Activated CD8-positive, alpha-beta memory T cell treated with anti-CD3 and anti-CD28 coated beads for 24 hours (primary cell): ENCODE results near the gene NSD1.
"Not testable (repeated sequence)": the region's sequence is repeated elsewhere in the genome, so short reads cannot be mapped to it uniquely, and the experiment has no call there.

Experiments used
- DNase-seq: peaks from one replicate; pipeline ENCODE4 v3.0.0-alpha.2; 2020

The NSD1 gene

GRCh38 chr5:177234841-177235240 is 101.3 kb downstream of the NSD1 start:
- DNase-seq, result no peak

GRCh38 chr5:177241768-177242167 is 108.2 kb downstream of the NSD1 start:
- DNase-seq, result no peak

GRCh38 chr5:177242304-177242703 is 108.7 kb downstream of the NSD1 start:
- no peak for DNase-seq

- DNase-seq, result no peak
Measured at GRCh38 chr5:177249761-177250537, 116.4 kb downstream of the NSD1 start.

GRCh38 chr5:177253252-177253651 is 119.7 kb downstream of the NSD1 start:
- no peak for DNase-seq

- DNase-seq, result no peak
Measured at GRCh38 chr5:177256296-177256695, 122.7 kb downstream of the NSD1 start.

- DNase-seq, result not testable (repeated sequence)
Measured at GRCh38 chr5:177258711-177259110, 125.1 kb downstream of the NSD1 start.

GRCh38 chr5:177260961-177261360 is 127.4 kb downstream of the NSD1 start:
- no peak for DNase-seq

GRCh38 chr5:177261510-177261909 is 127.9 kb downstream of the NSD1 start:
- no peak for DNase-seq

- DNase-seq, result no peak
Measured at GRCh38 chr5:177264178-177264577, 130.6 kb downstream of the NSD1 start.

GRCh38 chr5:177265395-177265794 is 131.8 kb downstream of the NSD1 start:
- DNase-seq, result no peak

- no peak for DNase-seq
Measured at GRCh38 chr5:177269232-177269895, 135.8 kb downstream of the NSD1 start.

GRCh38 chr5:177269976-177270375 is 136.4 kb downstream of the NSD1 start:
- DNase-seq, result no peak

- no peak for DNase-seq
Measured at GRCh38 chr5:177270653-177271052, 137.1 kb downstream of the NSD1 start.

GRCh38 chr5:177271113-177271512 is 137.5 kb downstream of the NSD1 start:
- no peak for DNase-seq

- no peak for DNase-seq
Measured at GRCh38 chr5:177275883-177276282, 142.3 kb downstream of the NSD1 start.

GRCh38 chr5:177276886-177277285 is 143.3 kb downstream of the NSD1 start:
- no peak for DNase-seq

GRCh38 chr5:177288191-177288590 is 154.6 kb downstream of the NSD1 start:
- DNase-seq, result no peak

GRCh38 chr5:177290816-177291596 is 157.4 kb downstream of the NSD1 start:
- no peak for DNase-seq

- DNase-seq, result no peak
Measured at GRCh38 chr5:177291735-177292134, 158.2 kb downstream of the NSD1 start.

GRCh38 chr5:177293819-177294581 is 160.4 kb downstream of the NSD1 start:
- DNase-seq, result no peak

- DNase-seq, result no peak
Measured at GRCh38 chr5:177294632-177295031, 161.1 kb downstream of the NSD1 start.

- DNase-seq, result no peak
Measured at GRCh38 chr5:177295924-177296323, 162.4 kb downstream of the NSD1 start.
